ENCODE measurements around the gene CNTNAP5. TPM values are rescaled to one million over a fixed set of nuclear protein-coding genes. Genes with fewer than 3 reads are reported as not detected.

Gene CNTNAP5
- total RNA-seq, 2 experiments from 2014 or later: not detected

- no peaks in the 10 kb centered on the region for H3K27me3 Mint-ChIP-seq
- ChIA-PET CTCF (no interaction called here), POLR2A (no interaction called here)
- peaks cover 0 to 7% of the 10 kb centered on the region in 2 experiments for H3K9me3 ChIP-seq (ENCODE audit: control insufficient read depth in 1 of 2, insufficient read depth in 1 of 2, low read length in 2 of 2)
- H3K27me3 ChIP-seq (ENCODE audit: control insufficient read depth in 1 of 2, insufficient read depth in 2 of 2, low read length in 2 of 2): no peaks in the 10 kb centered on the region
- peaks cover 3% of the 10 kb centered on the region for H3K9me3 Mint-ChIP-seq
- H3K4me1 Mint-ChIP-seq (ENCODE audit: low read depth): no peaks in the 10 kb centered on the region
- H3K4me3 Mint-ChIP-seq: no peak overlapping the region
- no peak for TF ChIP-seq CTCF (IDR thresholded peaks at IDR 0.05)
- DNase-seq: no peak
- H3K36me3 ChIP-seq (ENCODE audit: insufficient read depth, low read length): no peaks in the 10 kb centered on the region
- intact Hi-C loops (cut with DNase I, micrococcal nuclease): no loop called here
- H3K27ac ChIP-seq (ENCODE audit: low read depth in 1 of 2, low read length in 2 of 2): no peak overlapping the region
- no peaks in the 10 kb centered on the region for H3K4me1 ChIP-seq (ENCODE audit: insufficient read depth, low read length)
- H3K36me3 Mint-ChIP-seq (ENCODE audit: low read depth): no peaks in the 10 kb centered on the region
- no peak overlapping the region for H3K4me3 ChIP-seq (ENCODE audit: low read length)
- ATAC-seq (ENCODE audit: poor library complexity): no peak
- H3K27ac Mint-ChIP-seq: no peak overlapping the region
Measured at GRCh38 chr2:124482044-124482443, 457.0 kb downstream of the CNTNAP5 start.

GRCh38 chr2:124482551-124482950, 457.5 kb downstream of the CNTNAP5 start:
- no peaks in the 10 kb centered on the region for H3K36me3 Mint-ChIP-seq (ENCODE audit: low read depth)
- ChIA-PET CTCF (no interaction called here), POLR2A (no interaction called here)
- H3K4me3 ChIP-seq (ENCODE audit: low read length): no peak overlapping the region
- H3K27ac Mint-ChIP-seq: no peak overlapping the region
- no peaks in the 10 kb centered on the region for H3K4me1 Mint-ChIP-seq (ENCODE audit: low read depth)
- H3K9me3 Mint-ChIP-seq: peaks cover 3% of the 10 kb centered on the region
- no peak for TF ChIP-seq CTCF (IDR thresholded peaks at IDR 0.05)
- intact Hi-C loops (cut with DNase I, micrococcal nuclease): no loop called here
- no peaks in the 10 kb centered on the region for H3K4me1 ChIP-seq (ENCODE audit: insufficient read depth, low read length)
- peaks cover 0 to 7% of the 10 kb centered on the region in 2 experiments for H3K9me3 ChIP-seq (ENCODE audit: control insufficient read depth in 1 of 2, insufficient read depth in 1 of 2, low read length in 2 of 2)
- no peaks in the 10 kb centered on the region for H3K36me3 ChIP-seq (ENCODE audit: insufficient read depth, low read length)
- no peak for DNase-seq
- no peaks in the 10 kb centered on the region for H3K27me3 Mint-ChIP-seq
- no peak for ATAC-seq (ENCODE audit: poor library complexity)
- H3K27me3 ChIP-seq (ENCODE audit: control insufficient read depth in 1 of 2, insufficient read depth in 2 of 2, low read length in 2 of 2): no peaks in the 10 kb centered on the region
- H3K27ac ChIP-seq (ENCODE audit: low read depth in 1 of 2, low read length in 2 of 2): no peak overlapping the region
- H3K4me3 Mint-ChIP-seq: no peak overlapping the region

GRCh38 chr2:124485659-124486058, 460.6 kb downstream of the CNTNAP5 start:
- no peak for TF ChIP-seq CTCF (IDR thresholded peaks at IDR 0.05)
- CTCF ChIA-PET: no interaction called here
- no peak overlapping the region for H3K27ac ChIP-seq (ENCODE audit: low read depth in 1 of 2, low read length in 2 of 2)
- no peaks in the 10 kb centered on the region for H3K36me3 ChIP-seq (ENCODE audit: insufficient read depth, low read length)
- H3K27me3 Mint-ChIP-seq: no peaks in the 10 kb centered on the region
- POLR2A ChIA-PET: no interaction called here
- no peaks in the 10 kb centered on the region for H3K4me1 Mint-ChIP-seq (ENCODE audit: low read depth)
- no peak for ATAC-seq (ENCODE audit: poor library complexity)
- no peaks in the 10 kb centered on the region for H3K27me3 ChIP-seq (ENCODE audit: control insufficient read depth in 1 of 2, insufficient read depth in 2 of 2, low read length in 2 of 2)
- no peaks in the 10 kb centered on the region for H3K4me1 ChIP-seq (ENCODE audit: insufficient read depth, low read length)
- H3K9me3 ChIP-seq (ENCODE audit: control insufficient read depth in 1 of 2, insufficient read depth in 1 of 2, low read length in 2 of 2): peaks cover 0 to 7% of the 10 kb centered on the region in 2 experiments
- H3K4me3 Mint-ChIP-seq: no peak overlapping the region
- no peak overlapping the region for H3K27ac Mint-ChIP-seq
- no peak for DNase-seq
- intact Hi-C loops (cut with DNase I, micrococcal nuclease): no loop called here
- no peak overlapping the region for H3K4me3 ChIP-seq (ENCODE audit: low read length)
- peaks cover 3% of the 10 kb centered on the region for H3K9me3 Mint-ChIP-seq
- H3K36me3 Mint-ChIP-seq (ENCODE audit: low read depth): no peaks in the 10 kb centered on the region
